ENCODE results near the gene PBRM1.
A peak's percentile ranks its signal among the peaks of the same experiment; 100 is the strongest.

Gene PBRM1

GRCh38 chr3:52525680-52526561 is 159.8 kb downstream of the PBRM1 start:
- H3K4me3 ChIP-seq (ENCODE audit: low read depth, low read length), result no peak overlapping the region

DNA sequence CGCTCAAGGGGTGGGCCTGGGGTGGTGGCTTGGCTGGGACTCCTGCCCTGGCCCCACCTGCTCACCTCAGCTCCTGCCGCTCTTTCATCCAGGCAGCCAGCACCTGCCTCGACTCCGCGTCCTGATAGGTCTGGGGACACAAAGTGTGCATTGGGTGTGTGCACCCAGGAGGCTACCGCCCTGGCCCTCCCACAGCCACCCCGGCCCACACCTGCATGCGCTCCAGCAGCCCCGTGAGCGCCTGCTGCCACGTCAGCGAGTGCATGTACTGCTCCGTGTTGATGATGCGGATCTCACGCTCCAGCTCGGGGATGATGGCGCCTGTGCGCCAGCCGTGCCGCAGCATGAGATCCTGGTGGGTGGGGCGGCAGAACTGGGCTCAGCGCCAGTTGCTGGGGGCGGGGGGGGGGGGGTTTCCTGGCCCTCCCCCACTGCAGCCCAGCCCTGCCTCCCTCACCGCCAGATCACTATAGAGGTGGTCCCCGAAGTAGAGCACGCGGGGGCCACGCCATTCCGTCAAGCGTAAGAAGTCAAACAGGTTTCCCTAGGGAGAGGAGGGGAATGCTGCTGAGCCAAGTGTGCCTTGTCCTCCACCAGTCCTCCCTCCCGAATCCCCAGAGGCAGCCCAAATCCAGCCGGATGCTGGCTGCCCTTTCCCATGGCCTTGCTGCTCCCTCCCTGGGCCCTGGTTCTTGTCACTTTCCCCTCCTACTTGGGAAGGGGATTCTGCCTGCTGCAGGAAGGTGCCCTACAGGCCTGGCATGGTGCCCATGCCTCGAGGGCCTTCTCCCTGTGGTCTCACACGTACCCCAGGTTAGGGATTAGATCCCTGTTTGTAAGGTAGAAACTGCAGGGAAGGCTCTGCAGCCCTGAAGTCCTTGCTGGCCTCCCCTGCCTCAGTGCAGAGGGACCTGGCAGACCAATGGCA is 160.7 kb downstream of the PBRM1 start:
- no peak overlapping the region for H3K4me3 ChIP-seq (ENCODE audit: low read depth, low read length)

DNA sequence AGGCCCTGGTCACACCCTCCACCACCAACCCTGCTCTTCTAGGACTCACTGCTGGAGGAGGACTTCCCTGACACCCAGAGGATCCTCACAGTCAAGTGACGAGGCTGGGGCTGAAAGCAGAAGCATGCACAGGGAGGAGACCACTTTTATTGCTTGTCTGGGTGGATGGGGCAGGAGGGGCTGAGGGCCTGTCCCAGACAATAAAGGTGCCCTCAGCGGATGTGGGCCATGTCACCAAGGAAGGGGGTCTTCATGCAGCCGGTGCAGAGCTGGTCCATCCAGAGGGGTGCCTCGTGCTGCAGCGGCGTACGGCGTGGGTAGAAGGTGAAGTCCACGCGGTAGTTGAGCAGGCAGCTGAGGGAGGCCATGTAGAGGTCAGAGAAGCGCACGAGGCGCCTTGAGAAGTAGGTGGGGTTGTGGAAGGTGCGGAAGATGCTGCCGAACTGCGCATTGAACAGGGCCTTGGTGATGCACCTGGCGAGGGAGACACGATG is 161.4 kb downstream of the PBRM1 start:
- H3K4me3 ChIP-seq (ENCODE audit: low read depth, low read length), result no peak overlapping the region

DNA sequence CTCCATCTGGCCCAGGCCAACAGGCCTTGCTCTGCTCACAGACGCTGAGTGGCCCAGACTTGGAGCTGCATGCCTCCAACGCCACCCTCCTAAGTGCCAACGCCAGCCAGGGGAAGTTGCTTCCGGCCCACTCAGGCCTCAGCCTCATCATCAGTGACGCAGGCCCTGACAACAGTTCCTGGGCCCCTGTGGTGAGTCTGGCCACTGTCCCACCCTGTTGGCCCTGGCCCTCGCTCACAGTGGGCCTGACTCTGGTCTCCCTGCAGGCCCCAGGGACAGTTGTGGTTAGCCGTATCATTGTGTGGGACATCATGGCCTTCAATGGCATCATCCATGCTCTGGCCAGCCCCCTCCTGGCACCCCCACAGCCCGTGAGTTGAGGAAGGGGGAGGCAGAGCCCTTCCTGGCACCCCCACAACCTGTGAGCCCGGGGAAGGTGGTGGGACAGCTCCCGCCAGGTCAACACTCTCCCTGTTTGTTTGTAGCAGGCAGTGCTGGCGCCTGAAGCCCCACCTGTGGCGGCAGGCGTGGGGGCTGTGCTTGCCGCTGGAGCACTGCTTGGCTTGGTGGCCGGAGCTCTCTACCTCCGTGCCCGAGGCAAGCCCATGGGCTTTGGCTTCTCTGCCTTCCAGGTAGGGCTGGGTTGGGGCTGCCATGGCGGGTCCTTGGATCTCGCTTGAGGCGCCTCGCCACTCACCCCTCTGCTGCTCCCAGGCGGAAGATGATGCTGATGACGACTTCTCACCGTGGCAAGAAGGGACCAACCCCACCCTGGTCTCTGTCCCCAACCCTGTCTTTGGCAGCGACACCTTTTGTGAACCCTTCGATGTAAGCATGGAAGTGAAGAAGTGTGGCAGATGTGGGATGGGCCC is 162.1 kb downstream of the PBRM1 start:
- no peak overlapping the region for H3K4me3 ChIP-seq (ENCODE audit: low read depth, low read length)

- no peak overlapping the region for H3K4me3 ChIP-seq (ENCODE audit: low read depth, low read length)
Measured at GRCh38 chr3:52522651-52523251, 163.0 kb downstream of the PBRM1 start.

GRCh38 chr3:52521881-52522650 is 163.6 kb downstream of the PBRM1 start:
- H3K4me3 ChIP-seq (ENCODE audit: low read depth, low read length), result no peak overlapping the region

- no peak overlapping the region for H3K4me3 ChIP-seq (ENCODE audit: low read depth, low read length)
Measured at GRCh38 chr3:52521488-52521824, 164.3 kb downstream of the PBRM1 start.

- no peak overlapping the region for H3K4me3 ChIP-seq (ENCODE audit: low read depth, low read length)
Measured at GRCh38 chr3:52520716-52521487, 164.8 kb downstream of the PBRM1 start.

DNA sequence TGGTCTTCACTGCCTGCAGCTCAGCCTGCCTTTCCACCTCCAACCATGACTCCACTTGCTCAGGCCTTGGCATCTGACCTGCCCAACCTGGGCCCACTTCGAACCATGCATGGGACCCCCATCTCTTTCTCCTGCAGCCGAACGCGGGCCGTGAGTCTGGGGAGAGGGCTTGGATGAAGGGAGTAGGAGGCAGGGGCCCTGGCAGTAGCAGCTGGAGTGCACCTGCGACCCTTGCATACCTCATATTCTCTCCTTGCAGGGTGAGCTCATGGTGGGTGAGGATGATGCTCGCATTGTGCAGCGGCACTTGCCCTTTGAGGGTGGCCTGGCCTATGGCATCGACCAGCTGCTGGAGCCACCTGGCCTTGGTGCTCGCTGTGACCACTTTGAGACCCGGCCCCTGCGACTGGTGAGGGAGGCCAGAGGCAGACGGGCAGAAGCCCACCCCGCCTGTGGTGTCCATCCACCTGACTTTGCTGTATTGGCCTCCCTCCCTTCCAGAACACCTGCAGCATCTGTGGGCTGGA is 165.5 kb downstream of the PBRM1 start:
- H3K4me3 ChIP-seq (ENCODE audit: low read depth, low read length), result no peak overlapping the region

DNA sequence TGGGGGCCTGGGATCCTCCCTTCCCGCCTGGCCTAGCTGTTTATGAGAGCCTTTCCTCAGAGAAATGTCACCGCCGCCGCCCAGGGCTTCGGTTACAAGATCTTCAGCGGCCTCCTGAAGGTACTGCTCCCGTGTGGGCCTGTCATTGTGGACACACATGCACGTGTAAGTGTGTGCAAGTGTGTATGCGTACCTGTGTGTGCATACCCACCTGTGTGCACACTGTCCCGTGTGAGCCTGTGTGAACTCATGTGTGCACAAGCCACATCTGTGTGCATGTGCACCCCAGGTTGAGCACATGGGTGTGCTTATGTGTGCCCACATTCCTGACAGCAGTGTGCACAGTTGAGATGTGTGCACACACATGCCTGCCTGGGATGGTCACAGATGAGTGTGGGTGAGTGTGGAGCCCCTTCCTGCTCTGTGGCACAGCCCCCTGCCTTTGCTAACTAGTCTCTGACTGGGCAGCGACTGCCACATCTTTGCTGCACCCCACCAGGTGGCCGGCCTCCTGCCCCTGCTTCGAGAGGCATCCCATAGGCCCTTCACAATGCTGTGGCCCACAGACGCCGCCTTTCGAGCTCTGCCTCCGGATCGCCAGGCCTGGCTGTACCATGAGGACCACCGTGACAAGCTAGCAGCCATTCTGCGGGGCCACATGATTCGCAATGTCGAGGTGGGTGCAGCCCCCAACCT is 166.1 kb downstream of the PBRM1 start:
- H3K4me3 ChIP-seq (ENCODE audit: low read depth, low read length), result no peak overlapping the region

GRCh38 chr3:52518723-52519444 is 166.8 kb downstream of the PBRM1 start:
- H3K4me3 ChIP-seq (ENCODE audit: low read depth, low read length), result peak overlapping the region; percentile 27

DNA sequence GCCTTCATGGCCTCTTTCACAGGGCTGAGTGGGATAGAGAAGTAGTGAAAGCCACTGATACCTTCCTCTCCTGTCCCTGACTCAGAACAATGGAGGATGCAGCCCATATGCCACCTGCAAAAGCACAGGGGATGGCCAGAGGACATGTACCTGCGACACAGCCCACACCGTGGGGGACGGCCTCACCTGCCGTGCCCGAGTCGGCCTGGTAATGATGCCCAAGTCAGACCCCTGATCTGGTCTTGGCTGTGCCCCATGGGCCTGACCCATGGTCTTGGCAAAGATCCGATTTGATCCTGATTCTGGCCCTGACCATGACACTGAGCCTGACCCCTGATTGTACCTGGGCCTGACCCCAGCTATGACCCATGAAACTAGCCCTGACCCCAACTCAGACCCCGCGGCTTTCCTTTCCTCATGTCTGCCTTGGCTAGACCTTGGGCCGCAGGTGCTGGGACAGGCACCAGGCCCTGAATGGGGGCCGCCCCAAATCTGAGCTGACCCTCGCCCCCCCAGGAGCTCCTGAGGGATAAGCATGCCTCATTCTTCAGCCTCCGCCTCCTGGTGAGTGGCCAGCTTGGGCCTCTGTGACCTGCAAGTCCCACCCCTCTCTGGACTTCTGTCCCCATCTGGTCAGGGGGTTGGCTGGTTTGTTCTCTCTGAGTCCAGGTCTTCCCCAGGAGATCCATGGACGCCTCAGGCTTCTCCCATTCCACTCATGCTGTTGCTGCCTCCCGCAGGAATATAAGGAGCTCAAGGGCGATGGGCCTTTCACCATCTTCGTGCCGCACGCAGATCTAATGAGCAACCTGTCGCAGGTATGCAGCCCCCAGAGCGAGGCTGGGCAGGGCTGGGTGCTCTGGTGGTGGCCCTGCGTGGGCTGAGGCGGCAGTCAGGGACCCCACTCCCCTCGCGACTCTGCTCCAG is 167.7 kb downstream of the PBRM1 start:
- H3K4me3 ChIP-seq (ENCODE audit: low read depth, low read length), result peak overlapping the region; percentile 27

- H3K4me3 ChIP-seq (ENCODE audit: low read depth, low read length), result no peak overlapping the region
Measured at GRCh38 chr3:52516509-52517195, 169.1 kb downstream of the PBRM1 start.

DNA sequence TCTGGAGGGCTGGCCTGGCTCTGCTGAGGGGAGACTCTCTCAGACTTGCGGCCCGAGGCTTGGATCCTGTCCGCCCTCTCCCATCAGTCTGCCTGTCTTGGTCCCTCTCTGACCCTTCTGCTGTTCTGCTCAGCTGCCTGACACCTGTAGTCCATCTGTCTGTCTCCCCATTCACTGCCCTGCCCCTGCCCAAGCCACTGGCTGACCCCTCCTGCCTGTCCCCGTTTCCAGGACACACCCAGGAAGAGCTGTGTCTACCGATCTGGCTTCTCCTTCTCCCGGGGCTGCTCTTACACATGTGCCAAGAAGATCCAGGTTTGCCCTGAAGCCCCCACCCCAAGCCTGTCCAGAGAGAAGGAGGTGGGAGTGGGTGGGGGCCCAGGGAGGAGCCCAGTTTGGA is 170.5 kb downstream of the PBRM1 start:
- no peak overlapping the region for H3K4me3 ChIP-seq (ENCODE audit: low read depth, low read length)

GRCh38 chr3:52514576-52514975 is 171.1 kb downstream of the PBRM1 start:
- H3K4me3 ChIP-seq (ENCODE audit: low read depth, low read length), result no peak overlapping the region

- no peak overlapping the region for H3K4me3 ChIP-seq (ENCODE audit: low read depth, low read length)
Measured at GRCh38 chr3:52513281-52513680, 172.4 kb downstream of the PBRM1 start.
